DND-41 (cell line): ENCODE results near the gene ST14.

Source experiments
- ATAC-seq: fragments of 200-7000 bp; cut with Tn5 transposase; 3 replicates; pipeline ENCODE4 v1.9.1; 2021; ENCODE audit warnings: low read depth; ENCODE audit not compliant: insufficient read depth
- DNase-seq: peaks from one replicate; pipeline ENCODE4 v3.0.0-alpha.2; 2020
- H2AFZ ChIP-seq: 2 replicates; pipeline ENCODE4 v1.6.0; 2012; ENCODE audit warnings: low read depth, low read length
- H3K27ac ChIP-seq: 2 replicates; pipeline ENCODE4 v1.5.1; 2012; ENCODE audit warnings: low read length, inconsistent platforms
- H3K27me3 ChIP-seq: fragments of 200-600 bp; sonication (generic); 2 replicates; pipeline ENCODE4 v1.6.0; 2012; ENCODE audit warnings: low read length, mild to moderate bottlenecking, inconsistent platforms; ENCODE audit not compliant: insufficient read depth, poor library complexity
- H3K36me3 ChIP-seq: 2 replicates; pipeline ENCODE4 v1.5.1; 2012; ENCODE audit warnings: low read length, inconsistent platforms; ENCODE audit not compliant: insufficient read depth
- H3K4me1 ChIP-seq: 2 replicates; pipeline ENCODE4 v1.5.1; 2012; ENCODE audit warnings: mild to moderate bottlenecking, low read length; ENCODE audit not compliant: insufficient read depth
- H3K4me2 ChIP-seq: 2 replicates; pipeline ENCODE4 v1.6.0; 2012; ENCODE audit warnings: mild to moderate bottlenecking, moderate library complexity, low read length, inconsistent platforms; ENCODE audit not compliant: insufficient read depth
- H3K4me3 ChIP-seq, 2 experiments: fragments of 200-600 bp in 1 of 2; shearing (Covaris generic) in 1 of 2; 2 replicates each; pipeline ENCODE4 v1.5.1; 2012 to 2016; ENCODE audit warnings: inconsistent platforms in 2 of 2, low read length in 2 of 2, mild to moderate bottlenecking in 2 of 2, low read depth in 1 of 2, moderate library complexity in 1 of 2
- H3K79me2 ChIP-seq: 2 replicates; pipeline ENCODE4 v1.6.0; 2012; ENCODE audit warnings: low read length, inconsistent platforms; ENCODE audit not compliant: insufficient read depth
- H3K9ac ChIP-seq: 2 replicates; pipeline ENCODE4 v1.6.0; 2012; ENCODE audit warnings: low read depth, mild to moderate bottlenecking, inconsistent platforms, low read length, moderate library complexity
- H3K9me3 ChIP-seq: 2 replicates; pipeline ENCODE4 v1.5.1; 2012; ENCODE audit warnings: low read length, moderate library complexity, mild to moderate bottlenecking, inconsistent platforms; ENCODE audit not compliant: insufficient read depth, severe bottlenecking
- H4K20me1 ChIP-seq: 2 replicates; pipeline ENCODE4 v1.6.0; 2012; ENCODE audit warnings: low read length; ENCODE audit not compliant: insufficient read depth
- CTCF ChIP-seq: IDR thresholded peaks from 2 replicates; pipeline ENCODE4 v1.5.1; 2012; ENCODE audit warnings: borderline replicate concordance, low read length, moderate library complexity, mild to moderate bottlenecking; ENCODE audit not compliant: poor library complexity, severe bottlenecking; ENCODE audit errors: extremely low read depth
- EZH2 ChIP-seq: IDR thresholded peaks from 3 replicates; pipeline ENCODE4 v1.6.1; 2012; ENCODE audit warnings: borderline replicate concordance, low read depth, mild to moderate bottlenecking, moderate library complexity, low read length, inconsistent platforms; ENCODE audit not compliant: severe bottlenecking

Gene ST14

DNA sequence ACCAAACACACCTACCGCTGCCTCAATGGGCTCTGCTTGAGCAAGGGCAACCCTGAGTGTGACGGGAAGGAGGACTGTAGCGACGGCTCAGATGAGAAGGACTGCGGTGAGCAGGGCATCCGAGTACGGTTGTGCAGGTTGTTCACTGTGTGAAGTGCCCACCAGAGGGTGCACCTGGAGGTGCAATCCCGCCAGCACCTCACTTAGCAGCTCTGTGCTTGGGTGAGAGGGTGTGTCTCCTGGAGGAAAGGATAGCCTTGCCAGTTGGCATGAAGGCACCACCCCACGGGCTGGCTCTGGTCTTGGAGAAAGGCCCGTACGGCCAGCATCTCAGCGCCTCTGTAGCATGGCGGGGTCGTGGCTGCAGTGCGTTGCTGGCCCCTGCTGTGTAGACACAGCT lies 39.4 kb downstream of the ST14 start:
- Histone ChIP-seq H3K4me2 (no peak overlapping the region), H3K79me2 (no peaks in the 10 kb centered on the region), H3K4me1 (no peaks in the 10 kb centered on the region), H3K9me3 (no peaks in the 10 kb centered on the region), H3K4me3 (no peak overlapping the region), H3K27ac (no peak overlapping the region), H3K36me3 (no peaks in the 10 kb centered on the region), H2AFZ (no peak overlapping the region), H3K27me3 (no peaks in the 10 kb centered on the region), H3K9ac (no peak overlapping the region), H4K20me1 (peaks cover 3% of the 10 kb centered on the region; the same call in 1 of the 2 replicates)
- TF ChIP-seq EZH2 (no peak), CTCF (peak; percentile 27)
- ATAC-seq, result peak; percentile 54; the same call in 1 of the 3 replicates
- no peak for DNase-seq

GRCh38 chr11:130199792-130200191 lies 40.2 kb downstream of the ST14 start:
- no peaks in the 10 kb centered on the region for H3K27me3 ChIP-seq
- no peak overlapping the region for H3K9ac ChIP-seq
- no peak overlapping the region for H3K4me2 ChIP-seq
- H4K20me1 ChIP-seq, result peaks cover 3% of the 10 kb centered on the region; the same call in 1 of the 2 replicates
- no peaks in the 10 kb centered on the region for H3K4me1 ChIP-seq
- ATAC-seq (no peak), DNase-seq (no peak)
- no peak overlapping the region for H2AFZ ChIP-seq
- H3K79me2 ChIP-seq, result no peaks in the 10 kb centered on the region
- no peaks in the 10 kb centered on the region for H3K9me3 ChIP-seq
- TF ChIP-seq CTCF (no peak), EZH2 (no peak)
- H3K36me3 ChIP-seq, result no peaks in the 10 kb centered on the region
- H3K27ac ChIP-seq, result no peak overlapping the region
- no peak overlapping the region for H3K4me3 ChIP-seq

DNA sequence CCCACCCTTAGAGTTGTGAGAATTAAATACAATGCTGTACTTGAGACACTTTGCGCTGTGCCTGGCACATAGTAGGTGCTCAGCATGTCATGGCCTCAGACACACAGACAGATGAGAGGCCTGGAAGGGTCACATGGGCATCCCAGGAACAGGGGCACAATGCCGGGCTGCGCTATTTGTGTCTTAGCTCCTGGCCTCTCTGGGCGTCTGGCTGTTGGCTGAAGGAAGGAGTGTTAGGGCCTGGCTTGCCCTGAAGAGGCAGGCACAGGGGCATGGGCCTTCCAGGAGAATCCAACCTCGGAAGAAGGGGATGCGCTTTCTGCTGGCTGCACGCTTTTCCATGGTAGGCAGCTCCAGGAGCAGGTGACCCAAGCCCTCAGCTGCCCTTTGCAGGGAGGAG lies 41.4 kb downstream of the ST14 start:
- TF ChIP-seq CTCF, result no peak
- TF ChIP-seq EZH2, result no peak
- H3K4me3 ChIP-seq, result no peak overlapping the region
- no peak overlapping the region for H3K4me2 ChIP-seq
- H3K36me3 ChIP-seq, result no peaks in the 10 kb centered on the region
- H3K27ac ChIP-seq, result no peak overlapping the region
- ATAC-seq (no peak), DNase-seq (no peak)
- peaks cover 3% of the 10 kb centered on the region; the same call in 1 of the 2 replicates for H4K20me1 ChIP-seq
- no peak overlapping the region for H3K9ac ChIP-seq
- no peaks in the 10 kb centered on the region for H3K4me1 ChIP-seq
- no peak overlapping the region for H2AFZ ChIP-seq
- H3K27me3 ChIP-seq, result no peaks in the 10 kb centered on the region
- H3K79me2 ChIP-seq, result no peaks in the 10 kb centered on the region
- no peaks in the 10 kb centered on the region for H3K9me3 ChIP-seq
